Measurements from ENCODE around the gene NSUN2. TPM values are rescaled to one million over a fixed set of nuclear protein-coding genes. Genes with fewer than 3 reads are reported as not detected.

The NSUN2 gene
- total RNA-seq, 2 experiments from 2014 or later = 59.0 to 60.5 TPM

GRCh38 chr5:6615034-6615815 is 17.6 kb downstream of the NSUN2 start:
- Mint-ChIP-seq H3K27me3 (ENCODE audit: low read depth) (no peaks in the 10 kb centered on the region), H3K4me1 (ENCODE audit: low read depth) (peaks cover 19% of the 10 kb centered on the region), H3K36me3 (ENCODE audit: low read depth) (peaks cover 57% of the 10 kb centered on the region), H3K27ac (peak overlapping the region; percentile 28), H3K9me3 (no peaks in the 10 kb centered on the region), H3K4me3 (no peak overlapping the region)
- no peak for DNase-seq
- intact Hi-C loops (cut with micrococcal nuclease) = no loop called here
- CTCF ChIA-PET = interaction anchor here (1.0 kb wide), 1 partner anchor 130 kb away, joined by 3 read pairs; no protein-coding TSS in a partner anchor

GRCh38 chr5:6611334-6612256 is 21.2 kb downstream of the NSUN2 start:
- no peak overlapping the region for H3K4me3 Mint-ChIP-seq
- CTCF ChIA-PET = no interaction called here
- H3K36me3 Mint-ChIP-seq (ENCODE audit: low read depth) = peaks cover 52% of the 10 kb centered on the region
- H3K4me1 Mint-ChIP-seq (ENCODE audit: low read depth) = peaks cover 19% of the 10 kb centered on the region
- no peaks in the 10 kb centered on the region for H3K9me3 Mint-ChIP-seq
- no peaks in the 10 kb centered on the region for H3K27me3 Mint-ChIP-seq (ENCODE audit: low read depth)
- H3K27ac Mint-ChIP-seq = no peak overlapping the region
- intact Hi-C loops (cut with micrococcal nuclease) = no loop called here
- DNase-seq = no peak

- H3K9me3 Mint-ChIP-seq = no peaks in the 10 kb centered on the region
- no peak overlapping the region for H3K4me3 Mint-ChIP-seq
- no peak overlapping the region for H3K27ac Mint-ChIP-seq
- no peak for DNase-seq
- no peaks in the 10 kb centered on the region for H3K27me3 Mint-ChIP-seq (ENCODE audit: low read depth)
- peaks cover 38% of the 10 kb centered on the region for H3K36me3 Mint-ChIP-seq (ENCODE audit: low read depth)
- H3K4me1 Mint-ChIP-seq (ENCODE audit: low read depth) = peaks cover under 1% of the 10 kb centered on the region
- intact Hi-C loops (cut with micrococcal nuclease) = no loop called here
- CTCF ChIA-PET = no interaction called here
These were observed 24.8 kb downstream of the NSUN2 start for GRCh38 chr5:6608016-6608415.

GRCh38 chr5:6607559-6607936 is 25.3 kb downstream of the NSUN2 start:
- Mint-ChIP-seq H3K27ac (no peak overlapping the region), H3K4me1 (ENCODE audit: low read depth) (no peaks in the 10 kb centered on the region), H3K27me3 (ENCODE audit: low read depth) (no peaks in the 10 kb centered on the region), H3K9me3 (no peaks in the 10 kb centered on the region), H3K36me3 (ENCODE audit: low read depth) (peaks cover 35% of the 10 kb centered on the region), H3K4me3 (no peak overlapping the region)
- intact Hi-C loops (cut with micrococcal nuclease) = no loop called here
- CTCF ChIA-PET = no interaction called here
- no peak for DNase-seq

- H3K36me3 Mint-ChIP-seq (ENCODE audit: low read depth) = peaks cover 39% of the 10 kb centered on the region
- no peaks in the 10 kb centered on the region for H3K27me3 Mint-ChIP-seq (ENCODE audit: low read depth)
- CTCF ChIA-PET = no interaction called here
- no peak for DNase-seq
- no peaks in the 10 kb centered on the region for H3K4me1 Mint-ChIP-seq (ENCODE audit: low read depth)
- intact Hi-C loops (cut with micrococcal nuclease) = no loop called here
- no peaks in the 10 kb centered on the region for H3K9me3 Mint-ChIP-seq
- no peak overlapping the region for H3K4me3 Mint-ChIP-seq
- H3K27ac Mint-ChIP-seq = no peak overlapping the region
These were observed 25.8 kb downstream of the NSUN2 start for GRCh38 chr5:6606884-6607558.

GRCh38 chr5:6604946-6605345 is 27.9 kb downstream of the NSUN2 start:
- CTCF ChIA-PET = no interaction called here
- intact Hi-C loops (cut with micrococcal nuclease) = no loop called here
- H3K36me3 Mint-ChIP-seq (ENCODE audit: low read depth) = peaks cover 49% of the 10 kb centered on the region
- H3K9me3 Mint-ChIP-seq = no peaks in the 10 kb centered on the region
- no peak overlapping the region for H3K27ac Mint-ChIP-seq
- DNase-seq = no peak
- H3K4me1 Mint-ChIP-seq (ENCODE audit: low read depth) = no peaks in the 10 kb centered on the region
- no peaks in the 10 kb centered on the region for H3K27me3 Mint-ChIP-seq (ENCODE audit: low read depth)
- no peak overlapping the region for H3K4me3 Mint-ChIP-seq

GRCh38 chr5:6604341-6604740 is 28.5 kb downstream of the NSUN2 start:
- no peak for DNase-seq
- intact Hi-C loops (cut with micrococcal nuclease) = no loop called here
- H3K36me3 Mint-ChIP-seq (ENCODE audit: low read depth) = peaks cover 48% of the 10 kb centered on the region
- H3K9me3 Mint-ChIP-seq = no peaks in the 10 kb centered on the region
- no peak overlapping the region for H3K27ac Mint-ChIP-seq
- CTCF ChIA-PET = no interaction called here
- no peaks in the 10 kb centered on the region for H3K27me3 Mint-ChIP-seq (ENCODE audit: low read depth)
- no peak overlapping the region for H3K4me3 Mint-ChIP-seq
- no peaks in the 10 kb centered on the region for H3K4me1 Mint-ChIP-seq (ENCODE audit: low read depth)

- CTCF ChIA-PET = no interaction called here
- Mint-ChIP-seq H3K27ac (no peak overlapping the region), H3K36me3 (ENCODE audit: low read depth) (peaks cover 52% of the 10 kb centered on the region), H3K4me1 (ENCODE audit: low read depth) (no peaks in the 10 kb centered on the region), H3K27me3 (ENCODE audit: low read depth) (no peaks in the 10 kb centered on the region), H3K4me3 (no peak overlapping the region), H3K9me3 (no peaks in the 10 kb centered on the region)
- intact Hi-C loops (cut with micrococcal nuclease) = no loop called here
- no peak for DNase-seq
These were observed 29.2 kb downstream of the NSUN2 start for GRCh38 chr5:6603643-6604042.

- no peak for DNase-seq
- Mint-ChIP-seq H3K27me3 (ENCODE audit: low read depth) (no peaks in the 10 kb centered on the region), H3K4me1 (ENCODE audit: low read depth) (no peaks in the 10 kb centered on the region), H3K27ac (no peak overlapping the region), H3K36me3 (ENCODE audit: low read depth) (peaks cover 60% of the 10 kb centered on the region), H3K9me3 (no peaks in the 10 kb centered on the region), H3K4me3 (no peak overlapping the region)
- intact Hi-C loops (cut with micrococcal nuclease) = no loop called here
- CTCF ChIA-PET = no interaction called here
These were observed 30.4 kb downstream of the NSUN2 start for GRCh38 chr5:6602441-6602840.

- CTCF ChIA-PET = no interaction called here
- intact Hi-C loops (cut with micrococcal nuclease) = no loop called here
These were observed 31.0 kb downstream of the NSUN2 start for GRCh38 chr5:6601816-6602215.

GRCh38 chr5:6601271-6601670 is 31.6 kb downstream of the NSUN2 start:
- H3K36me3 Mint-ChIP-seq (ENCODE audit: low read depth) = peaks cover 67% of the 10 kb centered on the region
- no peaks in the 10 kb centered on the region for H3K9me3 Mint-ChIP-seq
- CTCF ChIA-PET = no interaction called here
- no peak overlapping the region for H3K4me3 Mint-ChIP-seq
- no peak overlapping the region for H3K27ac Mint-ChIP-seq
- H3K27me3 Mint-ChIP-seq (ENCODE audit: low read depth) = no peaks in the 10 kb centered on the region
- intact Hi-C loops (cut with micrococcal nuclease) = no loop called here
- no peaks in the 10 kb centered on the region for H3K4me1 Mint-ChIP-seq (ENCODE audit: low read depth)
- no peak for DNase-seq

More at GRCh38 chr5:6601816-6602215, 31.0 kb downstream of the NSUN2 start:
- Mint-ChIP-seq H3K4me1 (ENCODE audit: low read depth) (no peaks in the 10 kb centered on the region), H3K27ac (no peak overlapping the region), H3K36me3 (ENCODE audit: low read depth) (peaks cover 62% of the 10 kb centered on the region), H3K4me3 (no peak overlapping the region), H3K27me3 (ENCODE audit: low read depth) (no peaks in the 10 kb centered on the region), H3K9me3 (no peaks in the 10 kb centered on the region)
- no peak for DNase-seq

GRCh38 chr5:6599739-6600138 is 33.1 kb downstream of the NSUN2 start:
- Mint-ChIP-seq H3K4me3 (no peak overlapping the region), H3K4me1 (ENCODE audit: low read depth) (no peaks in the 10 kb centered on the region), H3K27me3 (ENCODE audit: low read depth) (no peaks in the 10 kb centered on the region), H3K27ac (no peak overlapping the region), H3K9me3 (no peaks in the 10 kb centered on the region), H3K36me3 (ENCODE audit: low read depth) (peaks cover 61% of the 10 kb centered on the region)
- DNase-seq = no peak
- CTCF ChIA-PET = no interaction called here
- intact Hi-C loops (cut with micrococcal nuclease) = no loop called here
